Raji (cell line): ENCODE measurements around the gene GRM7.

Experiments
- POLR2A ChIP-seq: IDR thresholded peaks from 2 replicates; pipeline ENCODE4 v1.6.1; 2011; ENCODE audit warnings: low read depth, low read length, control low read depth; ENCODE audit not compliant: insufficient read depth

GRM7 gene

GRCh38 chr3:7713724-7714123 is 852.8 kb downstream of the GRM7 start:
- no peak for TF ChIP-seq POLR2A

DNA sequence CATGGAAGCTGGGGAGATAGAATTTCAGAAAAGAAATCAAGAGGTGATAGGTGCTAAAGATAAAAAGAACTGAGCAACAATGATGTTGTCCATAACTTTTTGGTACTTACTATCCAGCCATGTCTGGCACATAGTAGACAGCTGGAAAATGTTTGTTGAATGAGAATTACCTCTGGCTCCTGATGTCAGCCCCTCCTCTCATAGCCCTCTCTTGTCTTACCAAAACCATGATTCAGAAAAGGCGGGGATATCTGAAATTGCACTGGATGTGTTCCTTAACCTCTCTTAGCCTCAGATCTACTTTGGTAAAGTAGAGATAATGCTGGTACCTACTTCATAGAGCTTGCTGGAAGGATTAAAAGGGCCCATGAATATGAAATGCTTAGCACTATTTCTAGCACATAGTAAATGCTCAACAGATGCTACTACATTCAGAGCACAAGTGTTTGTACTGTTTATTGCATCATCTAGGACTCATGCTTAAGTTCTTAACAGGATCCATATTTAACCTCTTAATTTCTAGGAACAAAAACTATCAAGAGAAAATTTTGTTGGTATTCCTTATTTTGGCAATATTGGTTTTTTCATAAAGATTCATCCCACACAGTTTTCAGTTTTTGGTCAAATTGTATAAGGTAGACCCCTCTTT is 859.9 kb downstream of the GRM7 start:
- TF ChIP-seq POLR2A = no peak

- no peak for TF ChIP-seq POLR2A
These were observed 861.0 kb downstream of the GRM7 start for GRCh38 chr3:7721869-7722268.

- no peak for TF ChIP-seq POLR2A
These were observed 867.9 kb downstream of the GRM7 start for GRCh38 chr3:7728566-7729519.

- TF ChIP-seq POLR2A = no peak
These were observed 873.0 kb downstream of the GRM7 start for GRCh38 chr3:7733933-7734332.

DNA sequence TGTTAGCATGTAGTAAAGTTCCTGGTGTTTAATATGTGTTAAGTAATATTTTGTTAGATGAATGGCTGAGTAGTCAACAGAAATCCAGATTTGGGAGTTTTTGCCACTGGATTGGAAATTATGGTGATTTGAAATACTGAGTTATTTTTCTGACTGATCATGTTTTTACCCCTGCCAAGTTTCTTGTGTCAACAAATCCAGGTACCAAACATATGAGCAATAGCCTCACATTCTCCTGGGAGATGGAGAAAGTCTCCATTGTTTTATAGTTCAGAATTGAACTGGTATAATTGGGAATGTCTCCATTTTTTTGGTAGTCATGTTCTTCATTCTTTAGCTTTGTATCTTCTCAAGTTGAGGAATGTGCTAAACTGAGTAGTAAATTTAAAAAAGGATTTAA is 873.5 kb downstream of the GRM7 start:
- no peak for TF ChIP-seq POLR2A

- TF ChIP-seq POLR2A = no peak
These were observed 876.3 kb downstream of the GRM7 start for GRCh38 chr3:7737263-7737662.

DNA sequence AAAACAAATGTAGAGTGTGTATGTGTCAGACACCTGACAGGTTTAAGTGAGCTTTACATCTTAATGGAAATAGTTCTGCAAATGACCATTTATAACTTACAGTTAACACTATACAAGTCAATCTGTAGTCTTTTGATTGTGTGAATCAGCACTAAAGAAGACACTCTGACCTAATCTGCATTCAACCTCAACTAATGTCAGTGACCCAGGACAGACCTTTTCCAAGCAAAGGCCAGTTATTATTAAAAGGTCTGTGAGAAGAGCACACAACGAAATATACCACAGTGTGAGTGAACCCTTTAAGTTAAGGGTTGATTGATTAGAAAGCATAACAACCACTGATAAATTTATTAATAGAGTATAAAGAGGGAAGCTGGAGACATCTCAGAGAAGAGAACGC is 878.8 kb downstream of the GRM7 start:
- no peak for TF ChIP-seq POLR2A

DNA sequence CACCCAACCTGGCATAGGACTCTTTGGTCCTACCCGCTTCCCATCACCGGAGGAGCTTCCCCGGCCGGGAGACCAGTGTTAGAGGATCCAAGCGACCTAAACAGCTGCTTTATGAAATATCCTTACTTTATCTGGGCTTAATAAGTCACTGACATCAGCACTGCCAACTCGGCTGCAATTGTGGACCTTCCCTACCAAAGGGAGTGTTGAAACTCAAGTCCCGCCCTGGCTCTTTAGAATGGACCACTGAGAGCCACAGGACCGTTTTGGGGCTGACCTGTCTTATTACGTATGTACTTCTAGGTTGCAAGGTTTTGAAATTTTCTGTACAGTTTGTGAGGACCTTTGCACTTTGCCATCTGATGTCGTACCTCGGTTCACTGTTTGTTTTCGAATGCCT is 879.5 kb downstream of the GRM7 start:
- no peak for TF ChIP-seq POLR2A

- no peak for TF ChIP-seq POLR2A
These were observed 883.9 kb downstream of the GRM7 start for GRCh38 chr3:7744850-7745249.

DNA sequence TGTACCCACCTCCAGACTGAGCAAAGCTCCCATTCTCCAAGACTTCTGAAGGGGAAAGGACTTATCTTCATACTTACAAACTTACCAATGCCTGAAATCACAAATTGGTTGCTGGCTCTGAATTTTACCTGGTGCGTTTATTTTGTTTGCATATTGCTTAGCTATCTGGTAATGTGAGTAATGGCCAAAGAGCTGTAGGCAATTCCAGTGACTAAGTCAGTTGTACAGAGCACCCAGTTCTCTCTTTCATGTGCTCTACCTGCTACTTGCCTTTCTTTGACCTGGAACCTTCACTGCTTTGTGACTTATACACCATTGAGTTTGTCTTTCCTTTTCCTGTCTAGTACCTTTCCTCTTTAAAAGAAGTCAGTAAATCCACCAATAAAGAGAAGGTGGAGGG is 884.8 kb downstream of the GRM7 start:
- no peak for TF ChIP-seq POLR2A

DNA sequence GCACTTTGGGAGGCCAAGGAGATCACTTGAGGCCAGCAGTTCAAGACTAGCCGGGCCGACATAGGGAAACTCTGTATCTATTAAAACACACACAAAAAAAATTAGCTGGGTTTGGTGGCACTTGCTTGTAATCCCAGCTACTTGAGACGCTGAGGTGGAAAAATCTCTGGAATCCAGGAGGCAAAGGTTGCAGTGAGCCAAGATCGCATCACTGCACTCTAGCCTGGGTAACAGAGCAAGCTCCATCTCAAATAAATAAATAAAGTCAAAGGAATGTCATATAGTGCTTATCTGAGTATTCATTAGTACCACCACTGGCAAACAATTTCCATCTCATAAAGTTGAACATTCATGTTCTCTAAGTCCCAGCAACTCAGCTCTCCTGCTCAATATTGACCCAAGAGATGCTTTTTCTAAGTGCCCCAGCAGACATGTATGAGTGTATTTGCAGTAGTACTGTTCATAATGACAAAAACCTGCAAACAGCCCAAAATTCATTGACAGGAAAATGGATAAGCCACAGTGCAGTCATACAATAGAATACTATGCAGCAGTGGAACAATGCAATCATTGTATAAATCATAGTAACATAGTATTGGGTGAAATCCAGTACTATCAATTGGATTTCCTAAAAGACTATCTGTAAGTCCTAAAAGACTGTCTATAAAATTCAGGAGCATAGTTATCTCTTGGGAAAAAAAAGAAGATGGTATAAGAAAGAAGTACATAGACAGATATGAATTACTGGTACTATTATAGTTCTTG is 889.2 kb downstream of the GRM7 start:
- no peak for TF ChIP-seq POLR2A

DNA sequence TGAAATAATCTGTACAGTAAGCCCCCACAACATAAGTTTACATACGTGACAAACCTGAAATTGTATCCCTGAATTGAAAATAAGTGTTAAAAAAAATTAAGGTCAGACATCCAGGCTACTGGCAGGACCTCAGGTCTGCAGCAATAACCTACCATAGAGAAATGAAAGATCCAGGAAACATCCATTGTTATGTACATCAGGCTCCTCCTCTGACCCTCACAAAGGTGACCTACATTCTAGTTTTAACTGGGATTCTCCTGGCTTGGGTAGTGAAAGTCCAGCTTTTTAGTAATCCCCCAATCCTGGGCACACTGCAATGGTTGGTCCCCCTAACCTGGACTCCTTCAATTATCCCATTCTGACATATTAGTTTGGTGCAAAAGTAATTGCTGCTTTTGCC is 891.1 kb downstream of the GRM7 start:
- no peak for TF ChIP-seq POLR2A

DNA sequence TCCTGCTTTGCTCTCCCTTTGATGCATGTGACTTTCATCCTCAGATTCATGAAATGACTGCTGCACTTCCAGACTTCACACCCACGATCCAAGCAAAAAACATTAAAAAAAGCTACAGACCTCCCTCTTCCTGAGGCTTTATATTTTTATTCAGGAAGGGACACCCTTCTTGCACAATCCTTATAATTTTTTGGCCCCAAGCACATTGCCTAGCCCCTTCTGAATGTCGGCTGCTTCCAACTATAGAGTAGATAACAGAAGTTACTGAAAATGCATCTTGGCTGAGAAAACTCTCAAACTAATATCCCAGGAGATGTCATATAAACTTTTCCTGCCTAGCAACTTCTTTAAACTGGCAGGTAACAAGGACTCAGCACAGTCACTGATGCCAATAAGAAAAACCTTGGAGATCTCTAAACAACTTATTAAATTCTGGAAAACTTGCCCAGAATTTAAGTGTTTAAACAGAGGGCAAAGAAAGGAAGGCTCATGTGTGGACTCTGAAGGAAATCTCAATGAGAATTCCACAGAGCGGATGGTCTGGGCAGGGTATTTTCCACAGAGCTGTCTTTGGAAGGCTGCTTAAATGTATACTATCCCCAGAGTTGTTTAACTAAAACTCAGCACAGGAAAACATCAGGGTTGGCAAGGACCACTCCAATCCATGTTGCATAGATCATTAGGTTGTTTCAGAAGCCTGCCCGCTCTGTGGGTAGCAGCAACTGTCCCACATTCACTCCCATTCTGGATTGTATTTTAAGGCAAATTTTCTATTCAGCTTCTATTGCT is 893.9 kb downstream of the GRM7 start:
- no peak for TF ChIP-seq POLR2A

DNA sequence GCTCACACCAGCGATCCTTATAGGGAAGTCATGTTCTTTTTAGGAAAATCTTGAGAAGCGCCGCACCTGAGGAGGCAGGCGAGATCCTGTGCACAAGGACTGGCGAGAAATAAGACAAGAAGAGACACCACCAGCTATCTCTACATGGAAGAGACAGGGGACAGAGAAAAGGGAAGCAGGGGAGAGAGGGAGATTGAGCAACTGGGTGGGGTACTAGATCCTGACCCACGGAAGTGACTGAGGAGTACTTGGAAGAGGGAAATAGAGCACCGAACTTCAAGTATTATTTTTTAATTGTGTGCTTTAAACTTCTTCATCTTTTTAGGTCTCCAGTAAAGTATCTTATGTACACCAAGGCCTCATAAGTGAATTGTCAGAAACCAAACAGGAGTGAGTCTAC is 898.7 kb downstream of the GRM7 start:
- no peak for TF ChIP-seq POLR2A
